Neural cell (in vitro differentiated cells): ENCODE results near the gene SYCP2. TPM values are rescaled to one million over a fixed set of nuclear protein-coding genes. Genes with fewer than 3 reads are reported as not detected.

Experiments
- H2AFZ ChIP-seq: fragments of 200-600, 300-800 bp; sonication (generic), shearing (Covaris generic); 2 replicates; pipeline ENCODE4 v1.6.0; 2014; ENCODE audit warnings: low read depth, mild to moderate bottlenecking, antibody characterized with exemption, low read length, moderate library complexity
- H3F3A ChIP-seq: fragments of 200-600 bp; shearing (Covaris generic); 2 replicates; pipeline ENCODE4 v1.6.1; 2016; ENCODE audit warnings: mild to moderate bottlenecking, moderate library complexity, mixed read lengths, antibody characterized with exemption, low read length; ENCODE audit not compliant: insufficient read depth, poor library complexity, severe bottlenecking
- H3K27ac ChIP-seq: fragments of 200-600, 300-800 bp; sonication (generic), shearing (Covaris generic); 2 replicates; pipeline ENCODE4 v1.5.1; 2014; ENCODE audit warnings: mild to moderate bottlenecking, low read length, moderate library complexity
- H3K27me3 ChIP-seq: fragments of 300-800, 200-600 bp; sonication (generic), shearing (Covaris generic); 2 replicates; pipeline ENCODE4 v1.6.0; 2014; ENCODE audit warnings: mild to moderate bottlenecking, low read depth, low read length, moderate library complexity; ENCODE audit not compliant: insufficient read depth
- H3K36me3 ChIP-seq: fragments of 300-800, 200-600 bp; sonication (generic), shearing (Covaris generic); 2 replicates; pipeline ENCODE4 v1.5.1; 2014; ENCODE audit warnings: mild to moderate bottlenecking, antibody characterized with exemption, low read length, moderate library complexity; ENCODE audit not compliant: insufficient read depth
- H3K4me2 ChIP-seq: fragments of 300-800, 200-600 bp; sonication (generic), shearing (Covaris generic); 2 replicates; pipeline ENCODE4 v1.6.0; 2014; ENCODE audit warnings: mild to moderate bottlenecking, low read length
- H3K4me3 ChIP-seq: fragments of 300-800, 200-600 bp; sonication (generic), shearing (Covaris generic); 2 replicates; pipeline ENCODE4 v1.5.1; 2014; ENCODE audit warnings: mild to moderate bottlenecking, low read length, moderate library complexity
- H3K79me2 ChIP-seq: fragments of 200-600 bp; shearing (Covaris generic); replicated peaks from 2 replicates; pipeline ENCODE4 v1.6.0; 2014; ENCODE audit warnings: mild to moderate bottlenecking, low read length, moderate library complexity; ENCODE audit not compliant: insufficient read depth
- H3K9ac ChIP-seq: fragments of 300-800, 200-600 bp; sonication (generic), shearing (Covaris generic); 2 replicates; pipeline ENCODE4 v1.6.1; 2016; ENCODE audit warnings: mild to moderate bottlenecking, low read length, mixed read lengths
- H3K9me2 ChIP-seq: fragments of 200-600 bp; shearing (Covaris generic); 2 replicates; pipeline ENCODE4 v1.6.1; 2016; ENCODE audit warnings: mild to moderate bottlenecking, low read length, mixed read lengths; ENCODE audit not compliant: insufficient read depth
- H3K9me3 ChIP-seq: fragments of 200-600, 300-800 bp; sonication (generic), shearing (Covaris generic); 2 replicates; pipeline ENCODE4 v1.6.1; 2016; ENCODE audit warnings: mild to moderate bottlenecking, mixed run types, low read length, moderate library complexity, mixed read lengths
- H4K20me1 ChIP-seq: fragments of 200-600 bp; shearing (Covaris generic); 2 replicates; pipeline ENCODE4 v1.6.1; 2016; ENCODE audit warnings: mild to moderate bottlenecking, mixed run types; ENCODE audit not compliant: insufficient read depth
- EP300 ChIP-seq: fragments of 450-650 bp; conservative IDR thresholded peaks from 2 replicates; pipeline ENCODE4 v1.6.1; 2014; ENCODE audit warnings: antibody characterized with exemption, mild to moderate bottlenecking, moderate library complexity; ENCODE audit not compliant: poor library complexity, severe bottlenecking
- EZH2 ChIP-seq: fragments of 200-600, 300-800 bp; shearing (Covaris generic), sonication (generic); IDR thresholded peaks from 2 replicates; pipeline ENCODE4 v1.6.1; 2014; ENCODE audit warnings: antibody characterized with exemption, low read length, borderline replicate concordance, mild to moderate bottlenecking; ENCODE audit not compliant: insufficient read depth, poor library complexity, severe bottlenecking
- MXI1 ChIP-seq: fragments of 450-650 bp; conservative IDR thresholded peaks from 2 replicates; pipeline ENCODE4 v1.6.1; 2014; ENCODE audit warnings: antibody characterized with exemption, mild to moderate bottlenecking; ENCODE audit not compliant: poor library complexity, severe bottlenecking
- POLR2AphosphoS5 ChIP-seq: IDR thresholded peaks from 2 replicates; pipeline ENCODE4 v1.6.1; 2012
- RAD21 ChIP-seq: fragments of 450-650 bp; conservative IDR thresholded peaks from 2 replicates; pipeline ENCODE4 v1.6.1; 2014; ENCODE audit warnings: antibody characterized with exemption, mild to moderate bottlenecking, moderate library complexity
- SMC3 ChIP-seq: fragments of 450-650 bp; conservative IDR thresholded peaks from 2 replicates; pipeline ENCODE4 v1.6.1; 2014; ENCODE audit warnings: antibody characterized with exemption, mild to moderate bottlenecking, moderate library complexity; ENCODE audit not compliant: poor library complexity
- TAF1 ChIP-seq: IDR thresholded peaks from 2 replicates; pipeline ENCODE4 v1.6.1; 2012; ENCODE audit warnings: low read depth
- polyA plus RNA-seq: library from polyadenylated mRNA; depleted of rRNA; stranded (reverse); fragments of >200 nt; gene quantifications from 2 replicates; pipeline ENCODE4 v1.2.3, GENCODE V29; 2014
- TF ChIP-seq, protein P1 (sequence below): IDR thresholded peaks from 2 replicates; pipeline ENCODE4 v1.6.1; 2012; ENCODE audit warnings: borderline replicate concordance
- TF ChIP-seq, protein P2 (sequence below): fragments of 450-650 bp; IDR thresholded peaks from 2 replicates; pipeline ENCODE4 v1.5.1; 2014; ENCODE audit warnings: antibody characterized with exemption, mild to moderate bottlenecking, moderate library complexity; ENCODE audit not compliant: poor library complexity, severe bottlenecking

The SYCP2 gene
- polyA plus RNA-seq, 1 donor from 2014 or later = 1.4 TPM

DNA sequence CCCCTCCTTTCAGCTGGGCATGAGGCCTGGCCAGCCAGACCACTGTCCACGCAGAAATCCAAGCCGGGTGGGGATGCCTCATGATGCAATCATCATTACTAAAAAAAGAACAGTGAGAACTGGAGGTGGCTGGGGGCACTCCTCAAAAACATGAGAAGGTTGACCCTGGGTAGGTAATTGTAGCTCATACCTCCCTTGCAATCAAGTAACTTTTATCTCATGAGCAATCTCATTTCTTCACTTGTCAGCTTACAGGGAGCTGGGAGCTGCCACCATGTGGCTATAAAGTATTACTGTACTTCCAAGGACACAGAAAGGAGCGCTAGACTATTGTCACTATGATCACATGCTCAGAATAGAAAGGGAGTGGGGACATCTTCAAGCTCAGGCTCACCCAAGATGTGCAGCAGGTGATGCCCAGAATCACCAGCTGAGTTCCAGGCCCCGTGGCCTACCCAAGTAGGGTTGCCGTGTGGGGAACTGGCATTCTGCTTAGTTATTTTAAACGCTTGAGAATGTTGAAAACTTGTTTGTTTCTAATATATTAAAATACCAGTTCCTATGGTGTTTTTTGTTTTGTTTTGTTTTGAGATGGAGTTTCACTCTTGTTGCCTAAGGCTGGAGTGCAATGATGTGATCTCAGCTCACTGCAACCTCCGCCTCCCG, 21.8 kb upstream of the SYCP2 start:
- H2AFZ ChIP-seq = no peak overlapping the region
- no peak overlapping the region for H3K27ac ChIP-seq
- H3K4me3 ChIP-seq = no peak overlapping the region
- H3K4me2 ChIP-seq = no peak overlapping the region
- H3K27me3 ChIP-seq = no peaks in the 10 kb centered on the region
- no peaks in the 10 kb centered on the region for H3K9me2 ChIP-seq
- no peaks in the 10 kb centered on the region for H3K9me3 ChIP-seq
- H3F3A ChIP-seq = no peaks in the 10 kb centered on the region
- H3K36me3 ChIP-seq = no peaks in the 10 kb centered on the region
- H3K9ac ChIP-seq = no peak overlapping the region
- H3K79me2 ChIP-seq = no peaks in the 10 kb centered on the region
- H4K20me1 ChIP-seq = no peaks in the 10 kb centered on the region
- TF ChIP-seq POLR2AphosphoS5 (no peak), SMC3 (peak; percentile 67), RAD21 (peak; percentile 52)
- TF ChIP-seq, protein P1, sequence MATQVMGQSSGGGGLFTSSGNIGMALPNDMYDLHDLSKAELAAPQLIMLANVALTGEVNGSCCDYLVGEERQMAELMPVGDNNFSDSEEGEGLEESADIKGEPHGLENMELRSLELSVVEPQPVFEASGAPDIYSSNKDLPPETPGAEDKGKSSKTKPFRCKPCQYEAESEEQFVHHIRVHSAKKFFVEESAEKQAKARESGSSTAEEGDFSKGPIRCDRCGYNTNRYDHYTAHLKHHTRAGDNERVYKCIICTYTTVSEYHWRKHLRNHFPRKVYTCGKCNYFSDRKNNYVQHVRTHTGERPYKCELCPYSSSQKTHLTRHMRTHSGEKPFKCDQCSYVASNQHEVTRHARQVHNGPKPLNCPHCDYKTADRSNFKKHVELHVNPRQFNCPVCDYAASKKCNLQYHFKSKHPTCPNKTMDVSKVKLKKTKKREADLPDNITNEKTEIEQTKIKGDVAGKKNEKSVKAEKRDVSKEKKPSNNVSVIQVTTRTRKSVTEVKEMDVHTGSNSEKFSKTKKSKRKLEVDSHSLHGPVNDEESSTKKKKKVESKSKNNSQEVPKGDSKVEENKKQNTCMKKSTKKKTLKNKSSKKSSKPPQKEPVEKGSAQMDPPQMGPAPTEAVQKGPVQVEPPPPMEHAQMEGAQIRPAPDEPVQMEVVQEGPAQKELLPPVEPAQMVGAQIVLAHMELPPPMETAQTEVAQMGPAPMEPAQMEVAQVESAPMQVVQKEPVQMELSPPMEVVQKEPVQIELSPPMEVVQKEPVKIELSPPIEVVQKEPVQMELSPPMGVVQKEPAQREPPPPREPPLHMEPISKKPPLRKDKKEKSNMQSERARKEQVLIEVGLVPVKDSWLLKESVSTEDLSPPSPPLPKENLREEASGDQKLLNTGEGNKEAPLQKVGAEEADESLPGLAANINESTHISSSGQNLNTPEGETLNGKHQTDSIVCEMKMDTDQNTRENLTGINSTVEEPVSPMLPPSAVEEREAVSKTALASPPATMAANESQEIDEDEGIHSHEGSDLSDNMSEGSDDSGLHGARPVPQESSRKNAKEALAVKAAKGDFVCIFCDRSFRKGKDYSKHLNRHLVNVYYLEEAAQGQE = no peak
- TF ChIP-seq, protein P2, sequence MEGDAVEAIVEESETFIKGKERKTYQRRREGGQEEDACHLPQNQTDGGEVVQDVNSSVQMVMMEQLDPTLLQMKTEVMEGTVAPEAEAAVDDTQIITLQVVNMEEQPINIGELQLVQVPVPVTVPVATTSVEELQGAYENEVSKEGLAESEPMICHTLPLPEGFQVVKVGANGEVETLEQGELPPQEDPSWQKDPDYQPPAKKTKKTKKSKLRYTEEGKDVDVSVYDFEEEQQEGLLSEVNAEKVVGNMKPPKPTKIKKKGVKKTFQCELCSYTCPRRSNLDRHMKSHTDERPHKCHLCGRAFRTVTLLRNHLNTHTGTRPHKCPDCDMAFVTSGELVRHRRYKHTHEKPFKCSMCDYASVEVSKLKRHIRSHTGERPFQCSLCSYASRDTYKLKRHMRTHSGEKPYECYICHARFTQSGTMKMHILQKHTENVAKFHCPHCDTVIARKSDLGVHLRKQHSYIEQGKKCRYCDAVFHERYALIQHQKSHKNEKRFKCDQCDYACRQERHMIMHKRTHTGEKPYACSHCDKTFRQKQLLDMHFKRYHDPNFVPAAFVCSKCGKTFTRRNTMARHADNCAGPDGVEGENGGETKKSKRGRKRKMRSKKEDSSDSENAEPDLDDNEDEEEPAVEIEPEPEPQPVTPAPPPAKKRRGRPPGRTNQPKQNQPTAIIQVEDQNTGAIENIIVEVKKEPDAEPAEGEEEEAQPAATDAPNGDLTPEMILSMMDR = peak; percentile 65

DNA sequence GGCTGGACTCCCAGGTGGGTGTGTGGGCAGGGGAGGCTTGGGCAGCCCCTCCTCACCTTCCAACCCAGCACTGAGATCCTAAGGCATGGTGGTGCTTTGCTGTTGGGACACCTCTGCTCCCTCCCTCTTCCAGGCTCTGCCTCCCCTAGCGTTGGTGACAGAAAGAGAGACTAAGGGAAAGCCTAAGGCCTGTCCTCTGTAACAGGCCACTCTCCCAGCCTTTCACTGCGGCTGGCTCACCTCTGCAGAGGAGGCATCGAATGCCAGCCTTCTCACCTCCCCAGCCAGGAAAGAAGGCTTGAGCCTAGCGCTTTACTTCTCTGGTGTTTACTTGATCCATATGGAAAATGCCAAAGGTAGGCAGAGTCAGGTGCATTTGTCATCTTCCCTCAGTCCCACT, 21.3 kb upstream of the SYCP2 start:
- H2AFZ ChIP-seq = no peak overlapping the region
- TF ChIP-seq SMC3 (no peak), RAD21 (no peak), MXI1 (no peak), POLR2AphosphoS5 (no peak), EZH2 (no peak), TAF1 (no peak), EP300 (no peak)
- TF ChIP-seq, protein P2 = no peak
- TF ChIP-seq, protein P1 = no peak
- no peak overlapping the region for H3K27ac ChIP-seq
- H3K79me2 ChIP-seq = no peaks in the 10 kb centered on the region
- no peak overlapping the region for H3K9ac ChIP-seq
- H4K20me1 ChIP-seq = no peaks in the 10 kb centered on the region
- no peak overlapping the region for H3K4me3 ChIP-seq
- H3K36me3 ChIP-seq = no peaks in the 10 kb centered on the region
- H3K9me2 ChIP-seq = no peaks in the 10 kb centered on the region
- H3F3A ChIP-seq = no peaks in the 10 kb centered on the region
- no peaks in the 10 kb centered on the region for H3K27me3 ChIP-seq
- no peak overlapping the region for H3K4me2 ChIP-seq
- H3K9me3 ChIP-seq = no peaks in the 10 kb centered on the region
